Activated CD8-positive, alpha-beta memory T cell treated with anti-CD3 and anti-CD28 coated beads, Interleukin-2, amount 50 U/mL, for 1 hour (primary cell): Measurements from ENCODE around the gene BTBD19.
A peak's percentile ranks its signal among the peaks of the same experiment; 100 is the strongest.
"Not testable (repeated sequence)": the region's sequence is repeated elsewhere in the genome, so short reads cannot be mapped to it uniquely, and the experiment has no call there.

Experiments
- DNase-seq: peaks from one replicate; pipeline ENCODE4 v3.0.0-alpha.2; 2020; ENCODE audit errors: extremely low read depth

Gene BTBD19

DNA sequence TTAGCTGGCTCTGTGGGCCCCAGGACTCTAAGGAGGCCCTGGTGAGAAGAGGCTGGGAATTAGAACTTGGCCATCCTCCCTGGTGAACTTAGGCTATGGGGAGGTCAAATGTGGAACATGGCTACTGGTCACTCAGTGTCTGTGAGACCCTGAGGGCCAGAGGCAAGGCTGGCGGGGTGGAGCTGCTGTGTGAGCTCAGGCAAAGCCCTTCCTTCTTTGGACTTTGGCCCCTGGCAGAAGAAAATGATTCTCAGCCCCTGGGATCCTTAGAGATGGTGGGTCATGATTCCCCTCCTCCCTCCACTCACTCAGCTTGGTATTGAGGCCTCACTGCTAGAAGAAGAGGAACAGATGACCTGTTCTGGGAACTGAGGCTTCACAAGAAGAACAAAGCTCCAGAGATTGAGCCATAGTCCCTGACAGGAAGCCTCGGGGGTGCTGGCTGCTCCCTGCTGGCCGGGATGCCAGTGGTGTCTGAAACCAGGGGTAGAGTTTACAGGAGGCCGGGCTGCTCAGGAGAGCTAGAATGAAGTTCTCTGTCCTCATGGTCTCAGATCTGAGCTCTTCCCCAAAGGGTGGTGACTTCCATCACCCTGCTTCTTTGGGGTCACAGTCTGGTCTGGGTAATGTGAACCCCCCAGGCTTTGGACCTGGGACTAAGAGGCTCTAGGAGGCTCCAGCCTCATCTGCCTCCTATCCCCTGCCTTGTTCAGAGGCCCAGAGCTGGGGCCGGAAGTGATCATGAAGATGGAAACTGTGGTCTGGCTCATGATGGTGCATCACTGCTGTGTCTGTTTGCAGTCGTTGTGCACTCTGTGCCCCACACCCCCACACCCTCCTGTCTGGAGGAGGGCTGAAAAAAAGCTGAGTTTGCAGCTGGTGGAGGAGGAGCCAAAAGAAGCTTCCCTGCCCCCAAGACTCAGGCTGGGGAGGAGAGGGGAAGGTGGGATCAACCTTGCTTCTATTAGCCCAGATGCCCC lies 905 bp downstream of the BTBD19 start:
- DNase-seq, result peak; percentile 87

- no peak for DNase-seq
These were observed 1.9 kb downstream of the BTBD19 start for GRCh38 chr1:44810101-44810761.

- DNase-seq, result not testable (repeated sequence)
These were observed 2.4 kb downstream of the BTBD19 start for GRCh38 chr1:44810762-44811105.

GRCh38 chr1:44811234-44811633 lies 2.9 kb downstream of the BTBD19 start:
- DNase-seq, result no peak

GRCh38 chr1:44812822-44813543 lies 4.7 kb downstream of the BTBD19 start:
- no peak for DNase-seq

- not testable (repeated sequence) for DNase-seq
These were observed 7.6 kb downstream of the BTBD19 start for GRCh38 chr1:44815926-44816325.

- DNase-seq, result no peak
These were observed 9.0 kb downstream of the BTBD19 start for GRCh38 chr1:44817307-44817706.

DNA sequence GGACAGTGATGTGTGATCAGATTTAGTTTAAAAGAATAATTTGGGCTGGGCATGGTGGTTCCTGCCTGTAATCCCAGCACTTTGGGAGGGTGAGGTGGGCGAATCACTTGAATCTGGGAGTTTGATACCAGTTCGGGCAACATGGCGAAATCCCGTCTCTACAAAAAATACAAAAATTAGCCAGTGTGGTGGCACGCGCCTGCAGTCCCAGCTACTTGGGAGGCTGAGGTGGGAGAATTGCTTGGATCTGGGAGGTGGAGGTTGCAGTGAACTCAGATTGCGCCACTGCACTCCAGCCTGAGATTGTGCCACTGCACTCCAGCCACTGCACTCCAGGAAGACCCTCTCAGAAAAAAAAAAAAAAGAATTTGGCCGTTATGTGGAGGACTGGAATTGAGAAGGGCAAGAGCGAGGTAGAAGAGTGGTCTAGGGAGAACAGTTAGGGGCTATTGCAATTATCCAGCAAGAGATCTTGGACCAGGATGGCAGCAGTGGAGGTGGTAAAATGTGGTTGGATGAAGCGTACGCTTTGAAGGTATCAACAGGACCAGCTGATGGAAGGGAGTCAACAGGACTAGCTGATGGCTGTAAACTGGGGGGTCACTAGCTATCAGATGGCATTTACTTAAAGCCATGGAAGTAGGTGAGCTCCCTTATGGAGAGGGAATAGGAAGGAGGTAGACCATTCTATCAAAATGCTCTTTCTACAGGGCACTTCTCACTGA lies 9.6 kb downstream of the BTBD19 start:
- no peak for DNase-seq

GRCh38 chr1:44819196-44819607 lies 10.9 kb downstream of the BTBD19 start:
- DNase-seq, result no peak

- DNase-seq, result peak; percentile 61
These were observed 11.4 kb downstream of the BTBD19 start for GRCh38 chr1:44819608-44820327.

- DNase-seq, result no peak
These were observed 12.3 kb downstream of the BTBD19 start for GRCh38 chr1:44820328-44821239.

DNA sequence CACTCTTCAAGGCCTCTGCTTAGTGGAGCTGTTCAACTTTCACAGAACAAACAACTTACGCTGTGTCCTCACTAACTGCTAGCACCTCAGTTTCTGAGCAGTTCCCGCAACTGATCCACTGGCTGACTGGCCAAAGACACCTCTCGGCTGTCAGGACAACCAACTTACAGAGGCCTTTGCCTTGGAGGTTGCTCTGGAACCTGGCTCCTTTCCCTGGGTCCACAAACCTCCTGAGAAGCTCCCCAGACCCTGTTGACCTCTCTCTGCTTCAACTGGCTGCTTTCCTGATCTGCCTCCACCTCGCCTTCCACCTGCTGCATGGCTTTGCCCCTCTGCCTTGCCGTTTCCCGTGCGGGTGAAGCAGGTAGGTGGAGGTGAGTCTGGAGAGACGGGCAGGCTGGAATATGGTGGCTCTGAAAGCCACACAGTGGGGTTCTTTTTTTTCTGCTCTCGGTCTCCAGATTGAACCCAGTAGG lies 13.0 kb downstream of the BTBD19 start:
- DNase-seq, result no peak

DNA sequence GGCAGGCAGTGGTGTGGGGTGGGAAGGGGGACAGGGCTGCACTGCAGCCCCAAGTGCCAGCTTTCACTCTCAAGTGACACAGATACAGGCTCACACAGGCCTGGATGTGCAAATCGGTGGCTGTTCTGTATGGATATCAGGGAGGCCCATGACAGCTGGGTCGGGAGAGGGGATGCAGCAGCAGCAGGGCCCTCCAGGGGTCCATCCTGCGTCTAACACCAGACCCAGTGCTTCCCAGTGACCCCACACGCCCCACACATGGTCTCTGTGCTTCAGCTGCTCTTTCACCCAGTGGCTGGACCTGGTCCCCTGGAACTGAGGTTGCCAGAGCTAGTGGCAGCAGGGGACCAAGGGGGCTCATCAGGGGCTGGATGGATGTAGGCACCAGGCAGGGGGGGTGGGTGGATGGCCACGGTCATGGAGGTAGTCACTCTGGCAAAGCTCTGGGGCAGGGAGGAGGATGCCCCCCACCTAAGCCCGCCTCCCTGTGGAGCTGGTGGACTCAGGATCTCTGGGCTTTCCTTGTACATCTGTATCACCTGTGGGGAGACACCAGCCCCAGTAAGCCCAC lies 13.9 kb downstream of the BTBD19 start:
- no peak for DNase-seq

DNA sequence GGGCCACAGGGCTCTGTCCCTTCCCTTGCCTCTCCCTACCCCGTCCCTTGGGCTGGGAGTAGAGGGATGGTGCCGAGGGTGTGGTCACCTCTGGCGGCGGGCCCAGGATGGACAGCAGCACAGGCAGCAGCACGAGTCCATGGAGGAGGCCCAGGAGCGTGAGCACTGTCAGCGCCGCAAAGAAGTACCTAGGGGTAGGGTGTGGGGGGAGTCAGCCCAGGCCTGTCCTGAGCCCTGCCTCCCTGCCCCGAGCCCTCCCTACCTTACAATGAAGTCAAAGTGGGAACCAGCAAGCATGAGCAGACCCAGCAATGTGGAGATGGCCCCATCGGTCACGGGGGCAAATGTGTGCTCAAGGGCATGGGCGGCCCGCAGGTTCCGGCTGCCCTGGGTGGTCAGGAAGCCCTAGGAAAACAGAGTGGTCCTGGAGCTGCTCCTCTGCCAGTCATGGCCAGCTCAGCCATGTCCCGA lies 14.7 kb downstream of the BTBD19 start:
- no peak for DNase-seq

DNA sequence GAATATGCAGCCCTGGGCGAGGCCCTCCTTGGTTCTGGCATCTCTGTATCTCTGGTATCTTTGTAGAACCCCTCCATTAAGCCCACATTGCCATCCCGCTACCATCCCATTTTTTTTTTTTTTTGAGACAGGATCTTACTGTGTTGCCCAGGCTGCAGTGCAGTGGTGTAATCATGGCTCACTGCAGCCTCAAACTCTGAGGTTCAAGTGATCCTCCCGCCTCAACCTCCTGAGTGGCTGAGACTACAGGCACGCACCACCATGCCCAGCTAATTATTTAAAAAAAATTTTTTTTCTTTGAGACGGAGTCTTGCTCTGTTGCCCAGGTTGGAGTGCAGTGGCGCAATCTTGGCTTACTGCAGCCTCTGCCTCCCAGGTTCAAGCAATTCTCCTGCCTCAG lies 16.1 kb downstream of the BTBD19 start:
- not testable (repeated sequence) for DNase-seq

DNA sequence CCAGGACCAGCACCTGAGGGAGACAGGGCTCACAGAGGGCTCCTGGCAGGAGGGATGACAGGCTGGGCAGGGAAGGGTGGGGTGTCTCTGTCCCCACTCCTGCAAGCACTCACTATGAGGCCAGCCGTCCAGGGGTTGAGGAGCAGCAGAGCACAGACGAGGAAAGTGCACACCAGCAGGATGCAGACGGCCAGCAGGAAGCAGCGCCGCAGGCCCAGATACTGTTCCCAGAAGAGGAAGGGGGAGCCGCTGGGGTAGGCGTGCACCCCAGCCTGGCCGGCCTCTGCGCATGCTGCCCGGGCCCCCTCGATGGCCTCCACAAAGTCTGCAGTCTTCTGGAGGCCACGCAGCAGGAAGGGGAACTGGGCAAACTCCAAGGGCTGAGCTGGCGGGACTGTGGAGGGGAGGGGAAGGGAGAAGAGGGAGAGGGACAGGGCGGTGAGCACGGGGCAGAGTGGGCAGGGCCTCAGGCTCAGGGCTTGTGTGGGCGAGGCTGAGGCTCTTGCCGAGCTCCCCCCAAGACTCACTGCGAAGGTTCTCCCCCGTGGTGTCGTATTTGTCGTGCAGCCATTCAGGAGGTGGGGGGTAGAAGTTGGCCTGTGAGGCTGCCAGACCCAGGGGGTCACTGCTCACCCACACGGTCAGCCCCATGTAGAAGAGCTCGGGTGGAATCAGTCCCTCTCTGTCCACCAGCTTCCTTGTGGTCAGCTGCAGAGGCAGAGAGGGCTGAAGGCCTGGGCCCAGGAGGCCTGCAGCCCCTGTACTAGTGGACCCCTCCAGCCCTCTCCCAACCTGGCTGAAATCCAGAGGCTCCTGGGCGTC lies 18.3 kb downstream of the BTBD19 start:
- DNase-seq, result no peak

GRCh38 chr1:44827197-44828002 lies 19.1 kb downstream of the BTBD19 start:
- DNase-seq, result no peak
